NCI-H510A (cell line): ENCODE measurements around the gene GPR176.
A peak's percentile ranks its signal among the peaks of the same experiment; 100 is the strongest.
"Not testable (repeated sequence)": the region's sequence is repeated elsewhere in the genome, so short reads cannot be mapped to it uniquely, and the experiment has no call there.

Experiments
- DNase-seq: peaks from one replicate; lab custom pipeline; 2025; lab: John Stamatoyannopoulos, UW

The GPR176 gene

GRCh38 chr15:39856357-39856756 lies 63.7 kb downstream of the GPR176 start:
- no peak for DNase-seq

- DNase-seq, result no peak
Observed at GRCh38 chr15:39855400-39855799, 64.7 kb downstream of the GPR176 start.

GRCh38 chr15:39854161-39854560 lies 65.9 kb downstream of the GPR176 start:
- no peak for DNase-seq

GRCh38 chr15:39852250-39852649 lies 67.8 kb downstream of the GPR176 start:
- no peak for DNase-seq

GRCh38 chr15:39851500-39852092 lies 68.5 kb downstream of the GPR176 start:
- no peak for DNase-seq

- no peak for DNase-seq
Observed at GRCh38 chr15:39850436-39850835, 69.6 kb downstream of the GPR176 start.

GRCh38 chr15:39846108-39846507 lies 74.0 kb downstream of the GPR176 start:
- no peak for DNase-seq

GRCh38 chr15:39845582-39845981 lies 74.5 kb downstream of the GPR176 start:
- no peak for DNase-seq

- no peak for DNase-seq
Observed at GRCh38 chr15:39843565-39843964, 76.5 kb downstream of the GPR176 start.

GRCh38 chr15:39837454-39837853 lies 82.6 kb downstream of the GPR176 start:
- no peak for DNase-seq

GRCh38 chr15:39835550-39835949 lies 84.5 kb downstream of the GPR176 start:
- DNase-seq, result no peak

GRCh38 chr15:39834256-39834655 lies 85.8 kb downstream of the GPR176 start:
- DNase-seq, result no peak

- DNase-seq, result no peak
Observed at GRCh38 chr15:39833515-39833981, 86.5 kb downstream of the GPR176 start.

GRCh38 chr15:39830166-39830565 lies 89.9 kb downstream of the GPR176 start:
- peak; percentile 8 for DNase-seq

GRCh38 chr15:39828374-39828931 lies 91.6 kb downstream of the GPR176 start:
- peak; percentile 32 for DNase-seq

- DNase-seq, result no peak
Observed at GRCh38 chr15:39826975-39827374, 93.1 kb downstream of the GPR176 start.

- no peak for DNase-seq
Observed at GRCh38 chr15:39823634-39824033, 96.4 kb downstream of the GPR176 start.

- no peak for DNase-seq
Observed at GRCh38 chr15:39820050-39820602, 99.9 kb downstream of the GPR176 start.

- no peak for DNase-seq
Observed at GRCh38 chr15:39819533-39819932, 100.5 kb downstream of the GPR176 start.

- no peak for DNase-seq
Observed at GRCh38 chr15:39817892-39818291, 102.2 kb downstream of the GPR176 start.

- DNase-seq, result no peak
Observed at GRCh38 chr15:39814489-39814888, 105.6 kb downstream of the GPR176 start.

GRCh38 chr15:39812651-39813050 lies 107.4 kb downstream of the GPR176 start:
- not testable (repeated sequence) for DNase-seq

GRCh38 chr15:39808909-39809308 lies 111.2 kb downstream of the GPR176 start:
- no peak for DNase-seq

GRCh38 chr15:39807791-39808190 lies 112.3 kb downstream of the GPR176 start:
- no peak for DNase-seq
